Germinal center (tissue), 1 donor: Measurements from ENCODE around the gene MYO3B.
"Not testable (repeated sequence)": the region's sequence is repeated elsewhere in the genome, so short reads cannot be mapped to it uniquely, and the experiment has no call there.

ENCODE experiments used
- DNase-seq: peaks from one replicate; pipeline ENCODE4 v3.0.0; 2012; ENCODE audit warnings: mixed read lengths, low spot score

MYO3B gene

GRCh38 chr2:170425281-170425751 is 247.4 kb downstream of the MYO3B start:
- DNase-seq: no peak

GRCh38 chr2:170428868-170429267 is 250.9 kb downstream of the MYO3B start:
- no peak for DNase-seq

DNA sequence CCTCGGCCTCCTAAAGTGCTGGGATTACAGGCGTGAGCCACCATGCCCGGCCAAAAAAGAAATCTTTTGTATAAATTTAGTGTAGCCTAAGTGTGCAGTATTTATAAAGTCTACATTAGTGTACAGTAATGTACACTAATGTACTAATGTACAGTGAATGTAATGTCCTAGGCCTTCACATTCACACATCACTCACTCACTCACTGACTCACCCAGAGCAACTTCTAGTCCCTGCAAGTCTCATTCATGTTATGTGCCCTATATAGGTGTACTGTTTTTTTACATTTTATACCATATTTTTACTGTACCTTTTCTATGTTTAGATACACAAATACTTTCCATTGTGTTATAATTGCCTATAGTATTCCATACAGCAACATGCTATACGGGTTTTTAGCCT is 254.9 kb downstream of the MYO3B start:
- no peak for DNase-seq

GRCh38 chr2:170433448-170433847 is 255.5 kb downstream of the MYO3B start:
- no peak for DNase-seq

DNA sequence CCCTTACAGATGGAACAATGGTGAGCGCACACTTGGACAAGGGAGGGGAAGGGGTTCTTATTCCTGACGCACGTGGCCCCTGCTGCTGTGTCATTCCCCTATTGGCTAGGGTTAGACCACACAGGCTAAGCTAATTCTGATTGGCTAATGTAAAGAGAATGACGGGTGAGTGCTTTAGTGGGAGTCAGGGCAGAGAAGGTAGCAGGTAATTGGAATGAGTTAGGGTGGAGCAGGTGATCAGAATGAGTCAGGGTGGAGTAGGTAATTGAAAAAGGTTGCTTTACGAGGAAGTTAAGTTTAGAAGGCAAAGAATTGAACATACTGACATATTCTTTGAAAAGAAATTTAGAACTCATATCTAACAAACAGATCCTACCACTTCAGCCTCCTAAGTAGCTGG is 256.4 kb downstream of the MYO3B start:
- DNase-seq: not testable (repeated sequence)

GRCh38 chr2:170434900-170435621 is 257.1 kb downstream of the MYO3B start:
- no peak for DNase-seq

GRCh38 chr2:170436077-170436943 is 258.4 kb downstream of the MYO3B start:
- no peak for DNase-seq

DNA sequence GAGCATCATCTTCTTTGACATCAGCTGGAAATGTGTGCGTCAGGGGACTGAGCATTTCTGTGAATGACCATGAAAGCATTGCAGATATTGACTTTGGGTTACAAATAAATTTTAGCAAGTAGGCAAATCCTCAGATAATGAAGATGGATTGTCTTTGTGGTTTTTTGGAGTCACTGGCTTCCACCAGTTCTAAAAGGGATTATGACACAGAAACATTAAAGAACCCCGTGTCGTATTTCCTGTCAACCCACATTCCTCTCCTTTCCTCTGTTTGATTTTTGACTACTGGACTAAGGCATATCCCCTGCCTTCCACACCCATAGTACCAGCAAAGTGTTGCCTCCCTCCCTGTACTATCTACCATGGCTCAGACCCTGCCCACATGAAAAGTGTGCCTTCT is 268.1 kb downstream of the MYO3B start:
- no peak for DNase-seq

- no peak for DNase-seq
Observed at GRCh38 chr2:170449034-170449433, 271.1 kb downstream of the MYO3B start.

GRCh38 chr2:170454471-170455372 is 276.8 kb downstream of the MYO3B start:
- DNase-seq: no peak

DNA sequence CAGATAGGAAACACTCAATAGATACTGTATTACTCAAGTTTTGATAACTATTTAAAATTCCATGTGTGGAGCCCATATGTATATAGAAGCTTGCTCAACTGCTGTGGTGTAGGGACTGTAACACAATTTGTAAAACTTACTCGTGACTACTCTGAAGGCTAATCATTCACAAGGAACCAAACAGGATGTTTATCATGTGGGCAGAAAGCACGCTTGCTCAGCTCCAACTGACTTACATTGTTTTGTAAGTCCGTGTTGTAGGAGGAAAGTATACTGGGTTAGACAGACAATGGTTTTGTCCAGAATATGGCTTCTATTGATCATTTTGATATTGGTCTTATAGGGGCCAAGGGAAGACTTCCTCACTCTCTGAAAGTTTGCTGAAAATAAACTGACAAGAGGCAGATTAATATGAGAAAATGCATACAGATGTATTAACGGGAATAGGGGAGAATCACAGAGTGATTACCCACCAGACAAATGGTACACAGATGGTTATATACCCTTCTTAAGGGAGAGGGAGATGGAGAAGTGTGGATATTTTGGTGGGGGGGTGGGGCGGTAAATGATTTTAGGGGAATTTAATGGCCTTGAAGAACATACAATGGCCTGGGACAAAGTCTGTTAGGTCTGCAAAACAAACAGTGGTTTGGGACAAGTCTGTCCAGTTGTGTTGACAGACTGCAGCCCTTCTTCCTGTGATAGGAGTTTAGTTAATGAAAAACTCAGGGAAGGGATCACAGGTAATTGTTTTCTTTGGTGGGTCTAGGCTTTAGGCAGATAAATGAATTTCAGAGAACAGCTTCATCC is 277.9 kb downstream of the MYO3B start:
- DNase-seq: no peak

GRCh38 chr2:170456914-170457313 is 279.0 kb downstream of the MYO3B start:
- no peak for DNase-seq

DNA sequence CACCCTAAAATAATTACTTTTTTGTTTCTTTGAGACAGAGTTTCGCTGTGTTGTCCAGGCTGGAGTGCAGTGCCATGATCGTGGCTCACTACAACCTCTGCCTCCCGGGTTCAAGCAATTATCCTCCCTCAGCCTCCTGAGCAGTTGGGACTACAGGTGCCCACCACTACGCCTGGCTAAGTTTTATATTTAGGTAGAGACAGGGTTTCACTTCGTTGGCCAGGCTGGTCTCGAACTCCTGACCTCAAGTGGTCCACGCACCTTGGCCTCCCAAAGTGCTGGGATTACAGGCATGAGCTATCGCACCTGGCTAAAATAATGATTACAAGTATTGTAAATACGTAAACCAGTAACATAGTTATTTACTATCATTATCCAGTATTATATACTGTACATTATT is 279.8 kb downstream of the MYO3B start:
- no peak for DNase-seq

DNA sequence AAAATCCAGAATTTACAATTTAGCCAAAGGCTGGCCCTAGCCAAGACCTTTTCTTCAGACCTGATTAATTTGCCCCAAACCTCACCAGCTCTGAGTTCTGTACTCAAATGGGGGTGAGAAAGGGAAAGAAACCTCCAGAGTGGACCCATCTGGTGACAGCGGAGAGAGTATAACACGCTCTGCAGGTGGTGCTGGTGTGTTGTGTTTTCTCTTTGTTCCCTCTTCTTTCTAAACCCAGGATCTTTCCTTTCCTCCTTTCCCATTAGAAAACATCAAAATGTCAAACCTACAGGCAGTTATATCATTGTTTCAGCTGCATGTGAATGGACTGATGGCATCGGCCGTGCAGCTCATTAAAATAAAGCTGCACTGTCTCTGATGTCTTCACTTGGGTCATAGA is 283.9 kb downstream of the MYO3B start:
- DNase-seq: no peak

- DNase-seq: no peak
Observed at GRCh38 chr2:170462433-170463205, 284.7 kb downstream of the MYO3B start.

- DNase-seq: no peak
Observed at GRCh38 chr2:170463206-170463537, 285.2 kb downstream of the MYO3B start.

GRCh38 chr2:170464268-170464667 is 286.3 kb downstream of the MYO3B start:
- DNase-seq: no peak

GRCh38 chr2:170465241-170465640 is 287.3 kb downstream of the MYO3B start:
- DNase-seq: no peak

- no peak for DNase-seq
Observed at GRCh38 chr2:170466632-170467031, 288.7 kb downstream of the MYO3B start.

DNA sequence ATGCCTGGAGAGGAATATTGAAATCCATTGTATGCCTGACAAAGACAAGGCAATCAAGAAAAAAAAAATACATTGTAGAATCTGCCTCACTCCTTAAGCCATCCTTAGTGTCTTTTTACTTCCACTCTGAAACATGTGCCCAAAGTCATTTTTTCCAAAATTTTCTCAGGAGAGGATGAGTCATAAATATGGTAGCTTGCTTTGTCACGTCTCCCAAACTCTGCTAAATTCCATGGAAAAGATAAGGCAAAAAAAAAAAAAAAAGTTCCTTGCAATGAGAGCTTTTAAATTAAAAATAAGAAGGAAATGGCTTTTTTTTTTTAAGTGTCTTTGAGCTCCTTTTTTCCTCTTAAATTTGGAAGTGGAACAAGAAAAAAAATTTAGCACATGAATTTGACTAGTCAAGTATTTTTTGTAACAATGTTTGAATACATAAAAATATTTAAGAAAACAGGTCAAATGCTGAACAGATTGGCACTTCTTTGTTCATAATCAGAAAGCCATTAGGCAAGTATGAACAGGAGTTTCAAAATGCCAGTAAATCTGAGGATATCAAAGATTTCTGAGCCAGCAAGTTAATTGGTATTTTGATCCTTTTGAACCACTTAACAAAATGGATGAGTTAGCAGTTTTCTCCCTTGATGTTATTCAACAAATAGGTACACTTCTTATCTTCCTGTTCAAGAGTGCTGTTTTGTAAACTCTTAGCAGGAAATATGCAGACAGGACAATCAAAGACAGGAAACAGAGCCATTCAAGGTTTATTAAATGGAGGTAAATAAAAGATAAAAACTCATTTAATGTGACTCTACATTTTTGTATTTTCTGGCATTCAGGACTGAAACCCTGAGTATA is 289.8 kb downstream of the MYO3B start:
- no peak for DNase-seq
